GM21825 (cell line): ENCODE data around the gene POTEF.
"Not testable (repeated sequence)": the region's sequence is repeated elsewhere in the genome, so short reads cannot be mapped to it uniquely, and the experiment has no call there.

ENCODE experiments used
- ATAC-seq: cut with Tn5 transposase; IDR thresholded peaks from one replicate; pipeline ENCODE4 v1.9.1; 2021; ENCODE audit warnings: mild to moderate bottlenecking, moderate library complexity; ENCODE audit not compliant: unreplicated experiment

POTEF gene

DNA sequence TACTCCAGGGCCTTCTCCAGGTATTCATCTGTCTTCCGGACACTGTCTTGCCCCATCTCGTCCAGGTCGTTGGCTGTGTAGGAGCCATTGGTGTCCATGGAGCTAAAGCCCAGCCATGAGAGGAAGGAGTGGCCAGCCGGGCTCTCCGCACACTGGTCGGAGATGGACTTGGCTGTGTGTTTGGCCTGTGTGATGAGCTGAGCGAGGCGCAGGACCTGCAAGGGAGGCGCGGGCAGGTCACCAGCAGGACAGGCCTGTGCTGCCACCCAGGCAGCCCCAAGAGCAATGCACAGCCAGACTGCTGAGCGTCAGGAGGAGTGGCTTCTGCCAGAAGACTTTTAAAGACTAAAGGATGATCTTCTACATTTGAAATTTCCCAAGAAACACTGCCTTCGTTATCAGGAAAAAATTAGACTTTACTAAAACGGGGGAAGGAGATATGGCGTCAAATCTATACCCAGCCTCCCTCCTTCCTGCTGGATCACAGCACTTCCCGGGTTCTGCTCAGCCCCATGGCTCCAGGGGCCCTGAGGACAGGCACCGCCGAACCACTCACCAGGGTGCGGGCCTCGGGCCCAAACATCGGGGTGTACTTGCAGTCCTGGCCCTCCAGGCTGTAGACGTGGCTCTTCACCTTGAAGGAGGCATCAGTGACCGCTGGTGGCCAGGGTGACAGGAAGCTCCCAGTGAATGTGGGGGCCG is 24.9 kb upstream of the POTEF start:
- not testable (repeated sequence) for ATAC-seq

DNA sequence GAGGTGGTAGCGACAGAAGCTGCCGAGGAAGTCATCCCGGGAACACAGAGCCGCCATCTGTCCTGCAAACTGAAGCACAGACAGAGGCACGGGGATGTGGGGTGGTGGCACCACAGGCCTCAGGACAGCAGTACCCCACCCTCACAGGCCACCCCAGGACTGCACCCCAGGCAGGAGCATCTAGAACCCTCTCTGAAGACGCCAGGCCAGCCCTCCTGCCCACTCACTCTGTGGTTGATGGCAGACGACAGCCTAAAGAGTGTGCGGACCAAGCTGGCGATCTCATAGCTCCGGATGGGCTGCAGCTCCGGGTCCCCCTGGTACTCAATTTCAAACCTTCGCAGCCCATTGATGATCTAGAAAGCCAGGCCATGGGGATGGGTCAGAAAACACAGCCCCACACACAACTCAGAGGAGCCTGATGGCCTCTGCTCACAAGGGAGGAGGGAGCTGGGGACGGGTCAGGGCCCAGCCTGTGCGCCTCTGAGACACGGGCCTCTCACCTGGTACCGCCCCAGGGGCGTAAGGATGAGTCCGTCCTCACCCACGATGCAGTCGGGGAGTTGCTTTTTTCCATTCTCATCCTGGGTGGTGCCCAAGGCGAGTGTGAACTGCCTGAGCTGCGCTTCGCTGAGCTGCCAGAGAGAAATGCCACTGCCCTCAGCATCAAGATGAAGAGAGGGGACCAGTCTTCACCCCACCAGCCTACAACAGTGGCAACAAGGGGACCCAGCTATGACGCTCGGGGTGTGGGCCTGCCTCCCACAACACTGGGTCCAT is 24.0 kb upstream of the POTEF start:
- no peak for ATAC-seq

DNA sequence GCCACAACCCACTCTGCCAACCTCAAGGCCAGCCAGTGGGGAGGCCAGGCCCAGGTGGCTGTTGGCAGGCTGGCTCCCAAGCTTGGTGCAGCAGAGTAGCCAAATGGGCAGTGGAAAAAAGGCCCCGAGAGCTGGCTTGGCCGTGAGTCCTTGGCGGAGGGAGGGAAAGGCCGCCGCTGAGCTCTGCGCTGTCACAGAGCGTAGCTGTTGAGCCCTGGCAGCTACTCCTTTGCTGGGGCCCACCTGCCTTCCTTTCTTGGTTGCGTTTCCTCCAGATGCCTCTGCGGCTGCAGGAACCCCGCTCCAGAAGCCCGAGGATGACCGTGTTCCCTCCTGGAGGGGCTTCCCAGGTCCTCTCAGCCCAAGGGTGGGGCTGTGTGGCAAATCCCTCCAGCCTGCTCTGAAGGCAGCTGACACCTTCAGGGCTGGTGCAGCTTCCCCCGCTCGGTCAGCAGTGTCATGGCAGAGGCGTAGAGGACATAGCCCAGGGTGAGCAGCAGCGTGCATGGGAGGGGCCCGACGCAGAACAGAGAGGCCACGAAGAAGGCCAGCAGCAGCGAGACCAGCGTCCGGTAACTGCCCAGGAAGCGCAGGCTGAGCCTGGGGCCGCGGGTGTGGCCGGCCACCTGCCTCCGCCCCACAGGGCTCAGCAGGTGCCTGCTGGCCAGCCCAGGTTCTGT is 23.3 kb upstream of the POTEF start:
- ATAC-seq, result not testable (repeated sequence)

DNA sequence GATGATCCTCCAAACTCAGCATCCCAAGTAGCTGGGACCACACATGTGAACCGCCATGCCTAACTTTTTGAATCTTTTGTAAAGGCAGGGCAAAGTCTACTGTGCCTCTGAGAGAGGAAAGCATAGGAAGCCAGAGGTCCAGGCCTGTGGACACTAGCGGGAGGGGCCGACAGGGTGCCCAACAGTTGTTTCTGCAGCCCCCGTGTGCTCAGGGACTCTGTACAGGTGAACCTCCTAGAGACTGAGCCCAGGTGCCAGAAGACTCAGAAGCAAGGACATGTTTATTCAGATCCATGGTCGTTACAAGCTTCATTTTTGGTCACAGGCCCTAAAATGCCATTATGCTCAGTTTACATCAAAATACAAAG is 22.1 kb upstream of the POTEF start:
- ATAC-seq, result not testable (repeated sequence)

DNA sequence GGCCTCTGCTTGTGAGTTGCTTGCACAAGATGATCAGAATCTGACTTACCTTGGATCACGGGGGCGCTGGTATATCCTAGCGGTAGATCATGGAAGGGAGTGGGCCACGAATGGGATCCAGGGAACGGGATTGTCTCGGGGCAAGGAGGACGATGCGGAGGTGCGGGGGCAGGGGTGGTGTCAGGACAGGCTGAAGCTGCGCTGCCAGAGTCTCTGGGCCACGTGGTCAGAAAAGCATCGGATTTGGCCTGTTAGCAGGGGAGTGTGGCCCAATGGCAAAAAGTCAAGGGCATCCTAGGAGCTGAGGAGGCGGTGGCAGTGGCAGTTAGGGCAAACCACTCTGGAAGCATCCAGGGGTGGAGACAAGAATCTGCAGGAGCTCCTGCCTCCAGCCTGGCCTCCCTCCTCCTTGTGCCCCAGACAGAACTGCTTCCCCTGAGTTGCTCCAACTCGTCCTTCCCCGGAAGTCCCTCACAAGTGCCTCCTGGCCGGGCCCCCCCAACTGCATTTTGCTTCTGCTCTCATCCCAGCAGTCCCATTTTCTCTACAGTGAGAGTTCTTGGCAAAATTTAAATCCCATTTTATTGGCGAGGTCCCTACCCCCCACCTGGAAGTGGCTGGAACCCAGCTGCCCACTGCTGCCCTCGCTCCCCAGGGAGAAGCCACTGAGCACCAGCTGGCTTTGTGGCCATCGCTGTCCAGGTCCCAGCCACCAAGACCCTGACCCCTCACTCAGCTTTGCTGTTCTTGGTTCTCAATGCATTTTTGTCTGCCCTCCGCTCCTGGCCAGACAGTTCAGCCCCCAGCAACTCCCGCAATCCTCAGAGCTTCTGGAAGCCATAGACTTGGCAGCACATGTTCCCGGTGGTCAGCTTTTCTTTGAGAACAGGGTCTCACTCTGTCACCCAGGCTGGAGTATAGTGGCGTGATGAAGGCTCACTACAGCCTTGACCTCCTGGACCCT is 21.4 kb upstream of the POTEF start:
- ATAC-seq, result no peak

DNA sequence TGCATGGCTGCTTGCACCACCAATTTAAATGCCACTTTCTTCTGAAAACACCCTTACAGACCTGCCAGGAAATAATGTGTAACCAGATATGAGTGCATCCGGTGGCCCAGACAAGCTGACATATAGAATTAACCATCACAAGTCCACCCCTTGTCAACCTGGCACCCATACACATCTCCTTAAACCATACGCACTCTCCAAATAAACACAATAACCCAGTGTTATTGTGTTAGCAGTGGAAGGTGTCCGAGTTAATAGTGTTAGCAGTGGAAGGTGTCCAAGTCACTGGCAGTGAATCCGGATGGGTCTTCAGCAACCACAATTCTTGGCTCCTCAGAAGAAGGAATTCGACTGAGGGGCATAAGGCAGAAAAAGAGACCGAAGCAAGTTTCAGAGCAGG is 19.5 kb upstream of the POTEF start:
- not testable (repeated sequence) for ATAC-seq

DNA sequence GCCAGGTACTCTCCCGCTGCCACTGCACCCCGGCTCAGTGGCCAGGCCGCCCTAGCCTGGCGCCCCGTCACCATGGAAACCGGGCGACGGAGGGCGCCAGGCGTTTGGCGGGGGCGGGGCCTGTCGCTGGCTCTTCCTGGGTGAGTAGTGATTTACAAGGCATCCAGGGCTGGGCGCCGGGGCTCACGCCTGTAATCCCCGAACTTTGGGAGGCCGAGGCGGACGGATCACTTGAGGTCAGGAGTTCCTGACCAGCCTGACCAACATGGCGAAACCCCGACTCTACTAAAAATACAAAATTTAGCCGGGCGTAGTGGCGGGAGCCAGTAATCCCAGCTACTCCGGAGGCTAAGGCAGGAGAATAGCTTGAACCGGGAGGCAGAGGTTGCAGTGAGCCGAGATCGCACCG is 16.0 kb upstream of the POTEF start, which contains the start of gene CCDC74B:
CCDC74B (minus strand) TSS at position 107 of the 409 bp plus-strand sequence. CDS start 116 bp downstream, outside the sequence.
- ATAC-seq, result peak; percentile 92

DNA sequence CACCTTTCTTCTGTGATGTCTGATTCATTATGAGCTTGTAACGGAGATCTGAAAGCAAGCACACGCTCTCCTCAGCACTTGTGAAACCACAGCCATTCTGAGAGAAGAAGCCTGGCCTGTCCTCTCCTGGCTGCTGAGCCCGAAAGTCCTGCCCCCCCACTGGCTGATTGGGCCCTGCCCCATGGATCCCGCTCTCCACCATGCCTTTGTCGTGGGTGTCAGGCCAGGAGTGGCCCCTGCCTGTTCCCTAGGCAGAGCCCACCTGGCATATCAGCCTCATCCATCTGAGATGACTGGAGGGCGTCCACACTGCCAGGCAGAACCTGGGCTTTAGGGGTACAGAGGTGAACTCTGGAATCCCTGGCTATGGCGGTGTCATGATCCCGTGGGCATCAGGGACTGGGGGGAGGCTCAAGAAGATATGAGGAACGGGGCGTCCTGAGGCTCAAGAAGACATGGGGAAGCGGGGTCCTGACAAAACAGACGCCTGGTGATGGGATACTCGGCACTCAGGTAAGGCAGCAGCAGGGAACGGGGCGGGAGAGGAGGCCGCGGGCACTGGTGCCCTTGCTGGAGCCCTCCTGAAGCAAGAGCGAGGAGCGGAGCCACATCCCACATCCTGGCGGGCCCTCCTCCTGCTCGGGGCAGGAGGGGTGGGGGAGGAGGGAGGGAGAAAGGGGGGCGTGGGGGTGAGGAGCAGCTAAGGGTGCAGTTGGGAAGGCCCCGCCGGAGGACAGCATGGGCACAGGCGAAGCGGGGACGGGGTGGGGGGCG is 14.4 kb upstream of the POTEF start:
- not testable (repeated sequence) for ATAC-seq

DNA sequence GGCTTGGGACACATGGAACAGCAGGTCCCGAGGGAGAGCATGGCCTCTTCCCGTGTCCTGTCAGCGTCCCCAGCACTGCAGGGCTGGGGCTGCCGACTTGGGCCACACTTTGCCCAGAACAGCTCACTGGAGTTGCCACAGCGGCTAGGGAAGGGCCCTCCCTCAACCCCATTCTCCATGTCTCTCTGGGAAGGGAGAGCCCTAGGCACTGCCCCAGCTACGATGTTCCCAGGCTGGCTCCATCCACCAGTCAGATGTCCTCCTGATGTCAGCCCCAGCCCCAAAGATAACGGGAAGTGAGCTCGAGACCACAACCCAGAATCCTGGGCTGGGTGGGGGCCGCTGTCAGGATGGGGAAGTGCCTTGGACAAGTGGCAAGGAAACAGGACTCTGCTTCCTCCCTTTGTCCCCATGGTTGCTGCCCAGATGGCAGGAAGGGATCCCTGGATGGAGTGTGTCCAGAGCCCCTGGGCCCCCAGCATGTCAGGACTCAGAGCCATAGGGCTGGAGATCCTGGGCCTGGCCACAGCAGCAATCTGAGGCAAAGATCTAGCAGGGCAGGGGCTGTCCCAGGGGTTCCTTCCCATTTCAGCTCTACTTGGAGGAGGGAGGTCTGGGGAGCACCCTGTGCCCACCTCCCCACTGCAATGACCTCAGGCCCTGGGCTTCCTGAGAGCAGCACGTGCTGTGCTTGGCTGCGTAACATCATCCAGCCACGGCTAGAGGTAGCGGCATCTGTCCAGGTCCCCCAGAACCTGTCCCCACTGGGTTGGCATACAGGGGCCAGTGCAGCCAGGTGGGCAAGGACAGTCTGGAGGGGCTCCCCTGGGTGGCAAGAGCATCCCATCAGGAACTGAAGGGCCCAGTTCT is 13.6 kb upstream of the POTEF start:
- not testable (repeated sequence) for ATAC-seq

DNA sequence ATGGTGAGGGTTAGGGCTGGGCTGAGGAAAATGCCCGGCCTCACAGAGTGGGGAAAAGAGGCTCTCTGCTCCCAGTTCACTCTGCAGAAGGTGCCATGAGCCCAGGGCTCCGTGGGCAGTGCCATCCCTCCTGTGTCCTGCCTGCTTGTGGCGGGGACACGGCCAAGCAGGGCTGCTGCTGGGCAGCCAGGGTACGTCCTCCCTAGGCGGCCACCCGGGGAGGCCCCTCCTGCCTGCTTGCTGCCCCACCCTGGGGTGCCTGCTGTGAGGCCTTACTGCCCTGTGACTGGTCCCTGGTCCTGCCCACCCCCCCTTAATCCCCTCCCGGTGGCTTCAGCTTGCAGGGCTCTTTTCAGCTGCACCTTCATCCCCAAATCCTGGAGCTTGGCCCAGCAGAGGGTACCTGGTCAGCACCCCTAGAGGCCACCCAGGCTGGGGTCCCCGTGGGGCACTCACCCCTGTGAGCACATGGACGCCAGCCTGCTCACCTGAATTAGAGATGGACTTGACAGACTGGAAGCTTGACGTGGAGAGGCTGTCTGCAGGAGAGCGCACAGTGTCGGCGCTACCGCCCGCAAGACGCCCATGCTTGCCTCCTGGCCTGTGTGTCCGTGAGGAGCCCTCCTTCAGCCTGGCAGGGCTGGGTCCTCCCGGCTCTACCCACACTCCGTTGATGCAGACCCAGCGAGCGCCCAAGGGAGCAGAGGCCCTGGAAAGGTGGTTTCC is 12.8 kb upstream of the POTEF start:
- ATAC-seq, result not testable (repeated sequence)

DNA sequence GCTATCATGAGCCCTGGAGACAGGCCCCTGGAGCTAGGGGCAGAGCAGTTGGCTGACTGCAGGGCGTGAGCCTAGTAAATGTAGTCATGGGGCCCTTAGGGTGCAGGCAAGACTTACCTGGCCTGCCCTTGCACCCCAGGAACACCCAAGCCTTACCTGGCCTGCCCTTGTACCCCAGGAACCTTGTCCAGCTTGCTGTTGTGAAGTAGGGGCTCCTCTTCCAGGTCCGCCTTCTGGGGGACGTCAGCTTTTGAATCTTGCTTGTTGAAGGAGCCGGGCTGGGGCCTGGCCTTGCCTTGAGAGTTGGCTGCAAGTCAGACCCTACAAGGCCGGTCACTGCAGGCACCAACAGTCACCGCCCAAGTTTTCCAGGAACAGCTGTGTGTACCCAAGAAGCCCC is 12.0 kb upstream of the POTEF start:
- ATAC-seq, result not testable (repeated sequence)

DNA sequence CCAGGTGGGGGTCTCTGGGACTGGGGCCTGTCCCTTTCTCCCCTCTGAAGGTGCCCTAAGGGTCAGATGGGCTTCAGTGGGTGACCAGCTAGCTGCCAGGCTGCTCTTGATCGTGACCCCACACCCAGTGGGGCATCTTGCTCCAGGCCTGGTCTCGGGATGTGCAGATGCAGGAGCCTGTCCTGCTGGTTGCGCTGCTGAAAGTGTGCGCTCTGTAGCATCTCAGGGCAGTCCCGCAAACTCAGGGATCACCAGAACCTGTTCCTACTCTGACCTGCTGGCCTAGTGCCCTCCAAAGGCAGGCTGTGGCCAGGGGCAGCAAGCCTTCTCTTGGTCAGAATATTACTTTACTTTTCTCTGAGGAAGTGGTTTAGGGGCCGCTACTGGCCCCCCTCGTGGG is 11.5 kb upstream of the POTEF start:
- not testable (repeated sequence) for ATAC-seq

DNA sequence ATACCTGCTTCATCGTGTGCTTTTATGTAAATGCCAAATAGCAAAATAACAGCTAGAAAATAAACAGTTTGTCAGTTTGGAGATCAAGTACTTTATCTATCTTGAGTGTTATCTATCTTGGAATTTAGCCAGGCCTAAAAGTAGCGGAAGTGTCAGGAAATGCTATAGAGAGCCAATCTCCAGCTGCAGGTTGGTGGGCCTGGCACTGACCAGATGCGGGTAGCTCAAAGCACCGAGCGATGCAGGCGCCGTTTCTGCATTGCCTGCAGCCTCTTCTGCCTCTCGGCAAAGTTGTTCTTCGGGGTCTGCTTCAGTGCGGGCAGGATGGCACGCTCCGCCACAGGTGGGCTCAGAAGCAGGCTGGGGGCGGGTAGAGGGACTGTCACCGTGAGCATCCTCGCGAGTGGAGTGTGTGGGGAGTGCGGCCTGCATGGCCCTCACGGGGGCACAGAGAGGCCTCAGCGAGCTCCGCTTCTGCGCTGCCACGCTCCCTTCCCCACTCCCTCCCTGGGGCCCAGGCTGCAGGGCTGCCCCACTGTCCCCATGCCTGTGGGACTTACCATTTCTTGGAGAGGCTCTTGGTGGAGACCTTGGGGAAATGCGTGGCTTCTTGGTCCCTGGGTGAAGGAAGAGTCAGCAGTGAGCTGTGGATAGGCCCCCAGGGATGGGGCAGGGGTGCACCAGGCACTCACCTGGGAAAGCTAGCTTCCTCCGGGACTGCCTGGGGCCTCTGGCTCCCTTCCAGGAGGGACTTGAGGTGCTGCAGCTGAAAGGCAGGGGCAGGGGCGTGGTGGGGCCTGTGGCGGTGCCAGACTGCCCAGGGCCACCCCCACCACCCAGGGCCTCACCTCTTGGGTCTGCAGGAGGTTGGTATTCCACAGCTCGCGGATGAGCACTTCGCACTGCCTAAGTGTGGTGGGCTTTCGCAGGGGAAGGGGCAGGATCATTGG is 10.6 kb upstream of the POTEF start:
- not testable (repeated sequence) for ATAC-seq

DNA sequence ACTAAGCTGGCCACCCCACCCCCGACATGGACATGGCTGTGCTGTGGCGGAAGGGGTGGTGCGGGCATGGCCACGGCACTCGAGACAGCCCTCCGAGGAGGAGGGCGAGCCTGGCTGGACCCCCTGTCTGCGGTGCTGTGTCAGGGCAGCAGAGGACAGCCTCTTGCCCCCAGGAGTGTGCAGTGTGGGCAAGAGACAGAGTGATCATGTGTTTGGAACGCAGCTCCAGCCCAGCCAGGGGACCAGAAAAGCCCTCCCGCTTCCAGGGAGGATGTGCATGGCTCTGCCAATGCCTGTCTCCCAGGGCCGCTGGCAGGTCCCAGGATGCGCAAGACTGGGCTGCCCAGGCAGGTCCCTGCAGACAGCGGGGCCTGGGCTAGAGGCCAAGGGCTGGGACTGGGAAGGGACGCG is 9.8 kb upstream of the POTEF start:
- not testable (repeated sequence) for ATAC-seq

DNA sequence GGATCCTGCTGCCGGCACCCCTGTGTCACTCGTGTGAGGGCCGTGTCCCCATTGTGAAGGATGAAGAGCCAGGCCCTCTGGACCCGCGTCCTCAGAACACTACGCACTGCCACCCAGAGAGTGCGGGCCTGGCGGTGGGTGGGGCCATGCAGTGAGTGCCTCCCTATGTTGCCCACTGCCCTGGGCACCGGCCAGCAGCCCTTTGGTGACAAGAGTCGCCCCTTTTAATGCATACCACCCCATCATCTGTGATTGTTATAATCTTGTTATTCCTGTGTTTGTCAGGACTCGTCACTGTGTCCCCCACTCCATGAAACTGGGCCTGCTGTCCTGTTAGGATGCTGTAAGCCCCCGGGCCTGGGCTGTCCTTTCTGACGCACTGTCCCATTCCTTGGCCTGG is 9.3 kb upstream of the POTEF start:
- ATAC-seq, result not testable (repeated sequence)

DNA sequence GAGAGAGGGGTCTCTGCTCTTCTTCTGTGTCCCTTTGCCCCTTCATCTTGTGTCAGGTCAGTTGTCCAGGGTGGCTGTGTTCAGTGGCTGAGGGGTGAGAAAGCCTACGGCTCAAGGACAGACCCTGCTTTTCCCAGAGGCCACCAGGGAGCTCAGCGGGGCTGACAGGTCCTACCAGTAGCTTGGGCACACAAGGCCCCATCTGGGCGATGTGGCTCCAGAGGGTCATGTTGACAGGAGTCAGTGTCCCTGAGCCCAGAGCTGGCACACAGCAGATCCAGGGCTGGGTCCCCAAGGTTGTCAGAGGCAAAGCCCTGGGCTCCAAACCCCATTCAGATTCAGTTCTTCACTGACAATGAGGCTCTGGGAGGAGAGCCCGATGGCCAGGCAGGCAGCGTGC is 8.1 kb upstream of the POTEF start:
- not testable (repeated sequence) for ATAC-seq

DNA sequence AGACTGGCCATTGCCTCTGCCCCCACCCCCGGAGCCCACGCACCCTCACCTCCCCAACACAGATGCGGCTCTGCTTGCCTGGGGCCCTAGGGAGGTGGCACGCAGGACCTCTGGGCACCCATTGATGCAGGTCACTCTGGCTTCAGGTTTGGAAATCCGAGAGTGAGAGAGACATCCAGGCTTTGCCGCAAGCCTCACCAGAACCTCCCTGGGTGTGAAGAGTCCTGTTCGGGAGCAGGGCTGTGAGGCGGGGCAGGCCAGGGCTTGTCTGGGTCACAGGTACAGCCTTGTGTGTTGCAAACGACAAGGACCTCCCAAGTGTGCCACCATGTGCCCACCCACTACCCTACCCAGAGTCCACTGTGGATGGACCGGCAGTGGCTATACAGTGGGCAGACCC is 7.5 kb upstream of the POTEF start:
- ATAC-seq, result not testable (repeated sequence)
